AG08395 (cell line): Measurements from ENCODE around the gene ELL2.
"Not testable (repeated sequence)": the region's sequence is repeated elsewhere in the genome, so short reads cannot be mapped to it uniquely, and the experiment has no call there.

ENCODE experiments used
- DNase-seq: peaks from one replicate; pipeline ENCODE4 v3.0.0; 2012; ENCODE audit warnings: mixed read lengths, low spot score

Gene ELL2

DNA sequence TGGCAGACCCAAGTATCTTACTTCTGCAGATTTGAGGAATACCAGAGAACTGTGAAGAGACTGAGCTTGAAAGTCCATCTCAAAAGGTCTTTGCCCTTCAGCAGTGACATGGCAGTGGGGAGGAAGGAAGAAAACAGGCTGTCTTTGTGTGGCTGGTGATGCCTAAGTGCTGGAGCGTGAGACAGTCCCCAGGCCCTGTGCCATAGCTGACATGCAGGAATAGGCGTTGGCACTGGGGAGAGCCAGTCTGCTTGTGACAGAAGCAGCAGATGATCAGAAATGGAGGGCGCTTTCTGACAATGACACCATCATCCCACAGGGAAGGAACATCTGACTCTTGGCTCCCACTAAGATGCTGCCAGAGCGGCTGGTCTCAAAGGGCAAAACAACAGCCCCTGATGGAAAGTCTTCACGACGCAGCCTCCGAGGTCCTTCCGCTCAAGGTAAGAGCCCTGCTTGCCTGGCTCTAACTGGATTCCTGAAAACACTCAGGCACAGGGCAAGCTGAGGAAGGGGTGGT lies 123.6 kb downstream of the ELL2 start:
- no peak for DNase-seq

GRCh38 chr5:95837492-95837891 lies 124.2 kb downstream of the ELL2 start:
- no peak for DNase-seq

DNA sequence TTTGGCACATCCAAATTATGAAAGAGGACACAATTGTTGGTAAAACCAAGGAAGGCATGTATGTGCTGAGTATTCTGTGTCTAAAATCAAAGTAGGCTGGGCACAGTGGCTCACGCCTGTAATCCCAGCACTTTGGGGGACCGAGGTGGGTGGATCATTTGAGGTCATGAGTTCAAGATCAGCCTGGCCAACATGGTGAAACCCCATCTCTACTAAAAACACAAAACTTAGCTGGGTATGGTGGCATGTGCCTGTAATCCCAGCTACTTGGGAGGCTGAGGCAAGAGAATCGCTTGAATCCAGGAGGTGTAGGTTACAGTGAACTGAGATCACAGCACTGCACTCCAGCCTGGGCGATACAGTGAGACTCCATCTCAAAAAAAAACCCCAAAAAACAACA lies 124.7 kb downstream of the ELL2 start:
- not testable (repeated sequence) for DNase-seq

- no peak for DNase-seq
These were observed 125.1 kb downstream of the ELL2 start for GRCh38 chr5:95836544-95836943.

DNA sequence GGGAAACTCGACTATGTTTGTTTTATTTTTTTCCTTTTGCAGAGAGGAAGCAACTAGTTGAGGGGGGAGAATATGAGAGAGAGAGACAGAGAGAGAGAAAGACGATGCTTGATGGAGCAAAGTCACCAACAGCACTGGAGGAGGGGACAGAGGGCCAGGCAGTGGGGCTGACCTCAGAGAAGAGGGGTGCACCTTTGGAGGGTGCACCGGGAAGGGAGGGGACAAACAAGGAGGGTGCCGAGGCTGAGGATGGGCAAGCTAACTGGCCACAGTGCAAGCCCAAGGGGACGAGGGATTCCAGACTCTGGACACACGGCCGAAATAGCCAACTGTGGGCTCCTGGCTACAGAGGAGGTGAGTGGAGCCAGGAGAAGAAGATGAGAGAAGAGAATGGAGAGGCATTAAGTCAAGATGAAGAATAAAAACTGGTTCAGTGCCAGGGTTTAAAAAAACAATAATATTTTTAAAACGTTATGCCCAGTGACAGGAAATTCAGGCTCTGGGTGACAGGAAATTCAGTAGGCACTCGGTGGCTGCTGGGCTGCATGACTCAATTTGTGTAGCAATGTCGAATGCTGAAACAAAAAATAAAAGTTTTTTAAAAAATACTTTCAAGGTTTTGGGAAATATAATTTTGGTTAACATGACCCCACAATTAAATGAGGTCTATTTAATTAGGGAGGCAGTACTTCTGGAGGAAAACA lies 125.8 kb downstream of the ELL2 start:
- DNase-seq: no peak
